ENCODE results near the gene GKN2. TPM values are rescaled to one million over a fixed set of nuclear protein-coding genes. Genes with fewer than 3 reads are reported as not detected.

The GKN2 gene
- not detected for total RNA-seq
- long read RNA-seq = 0 reads

DNA sequence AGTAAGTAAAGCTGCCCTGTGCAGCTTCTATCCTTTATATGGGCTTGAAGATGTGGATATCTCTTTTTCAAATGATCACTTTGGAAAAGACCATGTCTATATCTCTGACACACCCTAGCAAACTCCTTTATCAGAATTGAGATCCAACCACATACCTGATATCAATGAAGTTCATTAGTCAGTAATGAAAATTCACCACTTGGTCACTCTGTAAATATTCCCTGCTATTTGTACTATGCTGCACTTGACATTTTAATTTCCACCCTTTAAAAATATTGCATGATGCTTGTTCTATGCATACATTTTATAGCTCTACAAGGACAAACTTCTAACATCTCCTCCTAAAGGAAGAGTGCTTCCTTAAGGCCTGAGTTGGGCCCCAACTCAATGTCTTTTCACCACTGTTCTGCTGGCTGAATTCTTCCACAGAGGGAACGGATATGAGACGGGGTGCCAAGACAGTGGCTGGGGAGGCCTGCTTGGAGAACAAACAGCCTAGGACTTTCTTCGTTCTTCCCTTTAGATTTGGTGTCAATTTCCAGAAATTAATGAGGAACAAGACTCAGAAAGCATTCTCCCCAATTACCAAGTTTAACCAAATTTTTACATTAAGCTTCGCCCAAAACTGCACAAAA, at the start of gene GKN2:
TSS of gene GKN2 (minus strand) at position 7 of the 635 bp plus-strand sequence. CDS start 32 bp downstream, outside the sequence.
- intact Hi-C loops (cut with DNase I) = no loop called here
- DNase-seq (ENCODE audit: low spot score) = no peak

GRCh38 chr2:69001879-69002278, 49.2 kb upstream of the GKN2 start:
- intact Hi-C loops (cut with DNase I) = no loop called here

GRCh38 chr2:68997401-68997800, 44.7 kb upstream of the GKN2 start:
- DNase-seq (ENCODE audit: low spot score) = no peak
- intact Hi-C loops (cut with DNase I) = no loop called here

More at GRCh38 chr2:69001879-69002278, 49.2 kb upstream of the GKN2 start:
- DNase-seq (ENCODE audit: low spot score) = no peak

DNA sequence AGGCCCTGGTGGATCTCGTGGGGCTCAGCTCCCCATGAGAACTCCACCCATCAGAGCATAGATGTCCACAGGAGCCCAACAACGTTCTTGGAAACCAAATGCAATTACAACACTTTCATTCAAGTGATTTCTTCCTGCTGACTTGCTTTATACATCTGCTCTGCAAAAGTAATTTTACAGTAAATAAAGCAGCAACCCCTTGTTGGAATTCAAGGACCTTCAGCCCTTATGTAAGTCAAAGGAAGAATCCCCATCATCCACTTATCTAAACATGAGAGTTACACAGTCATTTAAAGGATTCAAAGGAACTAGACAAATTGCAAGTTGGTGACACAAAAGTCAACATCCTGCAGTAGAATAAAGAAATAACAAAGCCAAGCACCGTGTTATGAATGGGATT, 43.2 kb upstream of the GKN2 start:
- DNase-seq (ENCODE audit: low spot score) = no peak
- intact Hi-C loops (cut with DNase I) = no loop called here

DNA sequence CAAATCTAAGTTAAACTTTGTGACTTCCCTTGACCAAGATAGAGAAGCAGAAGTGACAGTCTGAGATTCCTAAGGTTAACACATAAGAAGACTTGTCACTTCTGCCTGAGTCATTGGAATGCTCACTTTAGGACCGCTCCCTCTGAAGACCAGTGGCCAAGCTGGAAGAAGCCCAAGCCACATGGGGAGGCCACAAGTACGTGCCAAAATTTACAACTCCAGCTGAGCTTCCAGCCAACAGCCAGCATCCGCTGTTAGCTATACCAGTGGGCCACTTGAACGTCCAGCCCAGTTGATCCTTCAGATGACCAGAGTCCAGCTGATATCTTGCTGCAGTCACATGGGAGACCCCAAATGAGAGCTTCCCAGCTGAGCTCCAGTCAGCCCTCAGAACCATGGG, 42.2 kb upstream of the GKN2 start:
- no peak for DNase-seq (ENCODE audit: low spot score)
- intact Hi-C loops (cut with DNase I) = no loop called here

- intact Hi-C loops (cut with DNase I) = no loop called here
- DNase-seq (ENCODE audit: low spot score) = no peak
Measured at GRCh38 chr2:68993660-68994059, 41.0 kb upstream of the GKN2 start.

DNA sequence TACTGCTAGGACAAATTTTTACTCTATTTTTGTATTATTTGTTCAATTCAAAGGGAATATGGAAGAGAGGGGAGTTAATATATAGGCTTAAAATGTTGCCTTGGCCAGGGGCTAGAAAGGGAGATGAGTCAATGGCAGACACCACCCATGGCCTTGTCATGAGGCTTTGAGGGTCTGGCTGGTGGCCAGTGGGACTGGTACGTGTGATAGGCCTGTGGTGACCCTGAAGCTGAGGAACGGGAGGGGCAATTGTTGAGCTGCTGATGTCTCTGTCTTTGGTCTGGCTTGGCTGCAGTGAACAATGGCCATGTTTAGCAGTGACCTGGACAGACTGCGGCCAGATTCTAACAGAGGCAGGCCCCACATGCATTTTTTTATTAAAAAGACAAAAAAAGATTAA, 40.2 kb upstream of the GKN2 start:
- intact Hi-C loops (cut with DNase I) = no loop called here
- no peak for DNase-seq (ENCODE audit: low spot score)

DNA sequence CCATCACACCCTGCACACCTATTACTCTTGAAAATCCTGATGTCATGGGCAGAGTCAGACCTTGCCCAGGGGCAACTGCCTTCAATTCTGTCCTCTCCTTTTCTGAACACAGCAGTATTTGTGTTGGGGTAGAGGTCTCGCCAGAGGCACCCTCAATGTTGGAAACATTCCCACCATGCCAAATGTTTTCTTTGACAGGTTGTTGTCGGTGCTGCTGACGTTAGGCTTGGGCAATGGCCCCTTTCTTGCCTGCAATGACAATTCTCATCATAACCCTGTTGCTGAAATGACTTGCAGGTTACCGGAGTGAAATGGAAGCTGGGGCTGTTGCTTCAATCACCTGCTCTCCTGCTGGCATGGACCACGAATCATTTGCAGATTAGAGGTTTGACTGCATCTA, 39.6 kb upstream of the GKN2 start:
- DNase-seq (ENCODE audit: low spot score) = no peak
- intact Hi-C loops (cut with DNase I) = no loop called here

- intact Hi-C loops (cut with DNase I) = no loop called here
- no peak for DNase-seq (ENCODE audit: low spot score)
Measured at GRCh38 chr2:68989035-68989434, 36.3 kb upstream of the GKN2 start.

DNA sequence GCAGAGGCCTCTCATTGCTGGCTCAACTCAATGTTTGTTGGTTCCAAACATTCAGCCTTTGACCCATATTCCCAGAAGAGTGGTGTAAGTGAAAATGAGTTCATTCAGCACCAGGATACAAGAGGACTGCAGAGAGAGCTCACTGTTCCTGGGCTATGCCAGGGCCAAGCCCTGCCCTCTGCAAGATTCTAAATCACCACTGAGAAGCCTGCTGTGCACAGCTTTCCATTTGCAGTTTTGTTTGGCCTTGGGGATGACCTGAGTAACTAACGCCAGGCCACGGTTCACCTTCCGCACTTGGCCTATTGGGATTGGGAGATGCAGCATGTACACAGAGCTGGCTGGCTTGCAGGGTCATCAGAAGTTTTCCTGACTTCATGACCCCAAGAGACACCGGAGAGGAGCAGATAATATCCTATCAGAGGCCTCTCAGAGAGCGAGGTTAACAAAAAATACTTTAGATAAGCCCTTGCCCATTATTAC, 34.4 kb upstream of the GKN2 start:
- DNase-seq (ENCODE audit: low spot score) = no peak
- intact Hi-C loops (cut with DNase I) = no loop called here

DNA sequence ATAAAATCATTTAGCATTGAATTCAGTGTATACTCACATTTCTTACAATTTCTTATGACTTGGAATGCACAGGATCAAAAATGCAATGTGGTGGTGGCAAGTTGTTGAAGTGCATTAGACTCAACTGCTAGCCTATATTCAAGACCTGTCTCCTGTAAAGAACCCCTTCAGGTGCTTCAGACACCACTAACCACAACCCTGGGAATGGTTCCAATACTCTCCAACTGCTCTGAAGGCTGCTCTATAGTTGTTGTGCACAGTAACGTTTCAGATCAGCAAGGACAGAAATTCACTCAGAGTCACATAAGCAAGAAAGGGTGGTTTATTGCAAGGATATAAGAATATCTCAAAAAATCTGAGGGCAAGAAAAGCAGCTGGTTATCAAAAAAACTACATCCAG, 28.3 kb upstream of the GKN2 start:
- intact Hi-C loops (cut with DNase I) = no loop called here
- DNase-seq (ENCODE audit: low spot score) = no peak

DNA sequence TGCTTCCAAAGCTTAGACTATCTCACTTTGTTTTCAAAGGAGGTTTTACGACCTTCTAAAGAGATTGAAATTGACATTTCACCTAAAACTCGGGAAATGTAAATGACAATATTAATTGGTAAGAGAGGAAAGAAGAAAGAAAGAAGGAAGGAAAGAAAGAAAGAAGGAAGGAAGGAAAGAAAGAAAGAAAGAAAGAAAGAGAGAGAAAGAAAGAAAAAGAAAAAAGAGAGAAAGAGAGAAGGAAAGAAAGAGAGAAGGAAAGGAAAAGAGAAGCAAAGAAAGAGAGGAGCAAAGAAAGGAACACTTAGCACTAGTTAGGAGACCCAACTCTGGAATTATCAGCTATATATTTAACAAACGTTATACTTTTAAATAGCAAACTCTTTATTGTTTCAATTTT, 25.4 kb upstream of the GKN2 start:
- DNase-seq (ENCODE audit: low spot score) = no peak

GRCh38 chr2:68977453-68977852, 24.8 kb upstream of the GKN2 start:
- intact Hi-C loops (cut with DNase I) = no loop called here
- DNase-seq (ENCODE audit: low spot score) = no peak

More for the DNA sequence above, 25.4 kb upstream of the GKN2 start:
- intact Hi-C loops (cut with DNase I) = no loop called here

DNA sequence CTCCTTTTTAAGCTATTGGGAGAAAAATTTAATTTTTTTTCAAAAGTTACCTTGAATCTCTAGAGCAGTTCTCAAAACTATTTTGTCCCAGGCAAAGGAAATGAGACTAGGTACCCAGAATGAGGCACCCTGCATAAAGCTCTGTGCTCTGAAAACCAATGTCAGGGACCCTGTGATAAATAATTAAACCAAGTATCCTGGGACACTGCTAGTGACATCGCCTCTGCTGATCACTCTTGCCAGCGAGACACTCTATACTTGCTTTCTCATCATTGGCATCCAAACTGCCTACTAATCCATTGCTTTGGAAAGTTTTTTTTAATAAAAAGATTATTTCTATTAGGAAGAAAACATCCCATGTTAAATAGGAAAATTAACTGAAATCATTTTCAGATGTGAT, 23.2 kb upstream of the GKN2 start:
- DNase-seq (ENCODE audit: low spot score) = no peak
- intact Hi-C loops (cut with DNase I) = no loop called here

DNA sequence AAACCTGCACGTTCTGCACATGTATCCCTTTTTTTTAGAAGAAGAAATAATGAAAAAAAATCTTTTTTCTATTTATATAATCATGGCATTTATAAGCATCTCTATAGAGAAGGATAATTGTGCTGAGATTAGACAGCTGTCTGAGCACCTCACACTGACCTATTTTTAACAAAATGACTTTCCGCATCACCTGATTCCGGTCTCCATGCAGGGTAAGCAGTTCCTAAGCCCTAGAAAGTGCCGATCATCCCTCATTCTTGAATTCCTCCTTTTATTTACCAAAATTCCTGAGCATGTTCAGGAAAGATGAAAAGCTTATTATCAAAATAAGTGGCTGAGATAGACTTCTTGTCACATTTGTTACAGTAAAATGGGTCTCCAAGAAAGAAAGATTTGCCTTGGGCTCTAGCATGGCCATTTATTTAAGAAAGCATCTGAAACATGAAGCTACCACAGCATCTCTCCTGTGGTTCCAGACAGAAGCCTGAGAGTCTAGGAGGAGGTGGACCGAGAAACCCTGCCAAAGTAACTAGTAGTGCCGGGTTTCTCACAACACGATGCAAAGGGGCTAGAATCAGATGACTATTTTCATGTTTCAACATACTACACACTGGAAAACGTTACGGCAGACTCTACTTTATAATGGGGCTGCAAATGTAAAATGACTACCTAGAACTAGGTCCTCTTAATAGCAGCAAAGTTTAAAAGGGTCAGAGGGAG, 22.4 kb upstream of the GKN2 start:
- DNase-seq (ENCODE audit: low spot score) = no peak
- intact Hi-C loops (cut with DNase I) = no loop called here

DNA sequence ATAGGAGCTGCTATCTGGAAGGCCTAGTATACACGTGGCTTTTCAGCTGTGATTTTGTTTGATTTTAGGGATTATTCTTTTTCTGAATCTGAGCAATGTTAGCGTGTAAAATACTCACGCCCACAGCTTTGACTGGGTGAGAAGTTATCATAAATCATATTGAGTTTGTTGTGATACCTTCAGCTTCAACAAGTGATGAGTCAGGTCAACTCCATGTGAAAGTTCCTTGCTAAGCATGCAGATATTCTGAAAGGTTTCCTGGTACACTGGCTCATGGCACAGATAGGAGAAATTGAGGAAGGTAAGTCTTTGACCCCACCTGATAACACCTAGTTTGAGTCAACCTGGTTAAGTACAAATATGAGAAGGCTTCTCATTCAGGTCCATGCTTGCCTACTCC, 21.6 kb upstream of the GKN2 start, which contains the start of gene GKN1:
TSS of gene GKN1 (plus strand) at position 386 of the 400 bp plus-strand sequence. CDS start 42 bp downstream, outside the sequence.
- intact Hi-C loops (cut with DNase I) = no loop called here

DNA sequence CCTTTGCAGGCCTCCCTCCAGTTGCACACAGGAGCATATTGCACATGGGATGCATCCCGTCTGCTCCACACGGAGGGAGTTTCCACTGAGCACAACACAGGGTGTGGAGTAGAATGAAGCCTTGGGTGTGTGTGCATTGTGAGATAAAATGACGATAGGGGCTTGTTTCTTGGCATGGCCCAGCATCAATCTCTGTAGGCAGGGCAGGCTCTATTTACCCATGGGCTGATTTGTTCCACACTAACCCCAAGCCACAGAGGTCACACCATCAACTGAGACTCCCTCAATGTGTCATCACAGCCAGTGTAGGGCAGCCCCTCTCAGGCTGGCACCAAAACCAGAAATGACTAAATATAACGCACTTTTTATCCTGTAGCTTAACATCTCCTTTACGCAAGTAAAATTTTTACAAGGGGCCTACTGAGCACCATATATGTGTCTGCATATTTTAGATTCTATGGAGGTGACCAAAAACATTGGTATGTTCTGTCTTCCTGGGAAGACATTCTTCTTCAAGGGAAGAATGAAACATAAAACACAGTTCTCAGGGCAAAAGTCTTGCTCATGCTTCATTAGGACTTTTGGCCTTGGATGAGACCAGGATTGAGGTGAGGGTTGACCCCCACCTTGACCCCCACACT, 19.0 kb upstream of the GKN2 start:
- intact Hi-C loops (cut with DNase I) = no loop called here
- DNase-seq (ENCODE audit: low spot score) = no peak

More for the DNA sequence above, 21.6 kb upstream of the GKN2 start, which contains the start of gene GKN1:
- no peak for DNase-seq (ENCODE audit: low spot score)

DNA sequence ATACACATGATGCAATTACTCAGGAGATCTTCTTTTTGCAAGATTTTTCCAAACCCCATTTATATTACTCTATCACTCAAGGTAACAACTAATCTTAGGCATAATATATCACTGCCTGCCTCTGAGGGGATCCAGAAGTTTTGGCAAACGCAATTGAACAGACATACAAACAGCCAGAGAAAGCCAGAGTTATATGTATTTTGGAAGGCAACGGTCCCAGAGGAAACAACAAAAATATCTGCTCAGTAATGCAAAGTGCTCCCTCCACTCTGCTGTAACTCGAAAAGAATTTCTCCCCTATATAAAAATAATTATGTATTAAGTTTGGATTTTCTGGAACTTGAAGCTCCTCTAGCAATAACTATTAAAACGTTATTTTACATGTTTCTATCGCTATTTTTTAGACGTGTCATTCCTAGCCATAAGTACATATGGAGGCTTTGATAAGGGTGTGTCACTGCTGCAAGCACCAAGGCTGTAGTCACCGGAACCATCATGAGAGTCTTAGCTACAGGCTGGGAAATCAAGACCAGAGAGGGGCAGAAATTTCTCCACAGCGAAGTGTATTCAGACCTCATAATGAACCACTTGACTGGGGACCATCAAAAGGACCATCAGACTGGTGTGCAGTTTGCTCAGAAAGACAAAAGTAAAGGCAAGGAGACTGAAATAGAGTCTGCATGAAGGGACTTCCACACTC, 18.0 kb upstream of the GKN2 start:
- no peak for DNase-seq (ENCODE audit: low spot score)

DNA sequence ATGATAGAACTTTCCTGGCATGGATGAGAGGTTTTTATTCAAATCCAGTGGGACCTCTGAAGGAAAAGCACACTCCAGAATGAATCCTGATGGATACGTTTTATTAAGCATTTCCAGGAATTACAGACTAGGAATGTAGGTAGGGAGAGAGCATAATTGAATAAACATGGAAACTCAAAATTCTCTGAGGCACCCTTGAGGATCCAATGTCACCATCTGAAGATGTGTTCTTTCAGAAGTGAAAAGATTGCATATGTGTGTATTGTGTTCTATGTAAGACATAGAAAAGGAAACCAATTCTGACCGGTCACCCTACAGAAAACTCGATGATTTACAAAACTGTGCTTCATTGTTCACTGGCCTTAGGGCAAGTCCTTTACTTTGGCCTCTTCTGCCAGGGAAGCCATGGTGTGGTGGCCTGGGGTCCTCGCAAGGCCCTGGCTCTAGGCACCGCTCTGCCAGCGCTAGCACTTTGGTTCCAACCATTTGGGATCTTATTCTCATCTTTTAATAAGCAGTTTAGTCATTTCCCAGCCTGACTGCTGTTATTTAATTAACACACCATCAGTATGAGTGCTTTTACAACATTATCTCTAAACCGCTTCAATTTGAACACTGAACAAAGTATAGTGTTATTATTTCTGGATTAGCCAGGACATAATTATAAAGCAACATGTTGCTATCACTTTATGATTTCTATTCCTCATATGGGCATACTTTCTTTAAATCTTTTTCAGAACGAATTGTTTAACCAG, 17.2 kb upstream of the GKN2 start:
- no peak for DNase-seq (ENCODE audit: low spot score)
- intact Hi-C loops (cut with DNase I) = no loop called here

More for the DNA sequence above, 18.0 kb upstream of the GKN2 start:
- intact Hi-C loops (cut with DNase I) = no loop called here

Data from cardiac septum (tissue), 1 donor.